OCI-LY7 (cell line): ENCODE data around the gene PDGFRA. TPM values are rescaled to one million over a fixed set of nuclear protein-coding genes. Genes with fewer than 3 reads are reported as not detected.

Source experiments
- total RNA-seq, 2 experiments: library from RNA; depleted of rRNA in 1 of 2; stranded (reverse); fragments of >200 nt in 1 of 2; shearing (Covaris generic) in 1 of 2; gene quantifications; 2 replicates each; pipeline ENCODE4 v1.2.3, GENCODE V29; 2014 to 2022

PDGFRA gene
- total RNA-seq, 2 experiments from 2014 or later: not detected

Other genes starting within 250 kb of the PDGFRA start
- gene CHIC2, start 164.7 kb upstream of the PDGFRA start, total RNA-seq (2014; rRNA removed; shearing (Covaris generic)): 38.6 and 45.0 TPM in 2 replicates
- 28.9 and 30.4 TPM in 2 replicates for gene CHIC2, start 164.7 kb upstream of the PDGFRA start, total RNA-seq (2022)
- not detected in 2 replicates for gene GSX2, start 129.1 kb upstream of the PDGFRA start, total RNA-seq (2014; rRNA removed; shearing (Covaris generic))
- gene GSX2, start 129.1 kb upstream of the PDGFRA start, total RNA-seq (2022): not detected in 2 replicates